Caco-2 (cell line): ENCODE data around the gene AQR. TPM values are rescaled to one million over a fixed set of nuclear protein-coding genes. Genes with fewer than 3 reads are reported as not detected.

Experiments used
- BruUV-seq: library from RNA; stranded (reverse); fragments of 400-500 nt; replicated peaks from 2 replicates; lab custom pipeline; 2021; lab: Mats Ljungman, UMichigan
- CTCF ChIA-PET: fragments of 300-600 bp; sonication (Branson Sonifier 250); formaldehyde crosslinking; loops from one replicate; lab custom pipeline; 2022; ENCODE audit warnings: antibody characterized with exemption; lab: Charles Lee
- POLR2A ChIA-PET: fragments of 300-600 bp; sonication (Branson Sonifier 250); formaldehyde crosslinking; loops from one replicate; lab custom pipeline; 2022; ENCODE audit warnings: antibody characterized with exemption; lab: Charles Lee
- DNase-seq, 2 experiments: peaks; one replicate each; pipeline versions ENCODE4 v3.0.0 to v3.0.0-alpha.2; 2020 to 2022
- H3K27me3 ChIP-seq: replicated peaks from 2 replicates; pipeline ENCODE4 v1.6.0; 2011; ENCODE audit warnings: low read length; ENCODE audit not compliant: control insufficient read depth, insufficient read depth
- H3K36me3 ChIP-seq: 2 replicates; pipeline ENCODE4 v1.5.1; 2011; ENCODE audit warnings: low read length; ENCODE audit not compliant: control insufficient read depth, insufficient read depth
- H3K4me1 ChIP-seq: fragments of 250-450 bp; sonication (Bioruptor Pico); 2 replicates; pipeline ENCODE4 v1.5.1; 2020; ENCODE audit warnings: mild to moderate bottlenecking
- H3K4me3 ChIP-seq: 2 replicates; pipeline ENCODE4 v1.5.1; 2011; ENCODE audit warnings: low read depth, mild to moderate bottlenecking, control low read depth, low read length
- H3K9me3 ChIP-seq: fragments of 250-450 bp; sonication (Bioruptor Pico); 2 replicates; pipeline ENCODE4 v1.5.1; 2020; ENCODE audit warnings: mild to moderate bottlenecking, moderate library complexity
- H3K27ac Mint-ChIP-seq: one replicate; pipeline ENCODE4 v1.8.0; 2022; ENCODE audit warnings: mixed read lengths; ENCODE audit not compliant: unreplicated experiment
- H3K27me3 Mint-ChIP-seq: one replicate; pipeline ENCODE4 v1.8.0; 2022; ENCODE audit warnings: mixed read lengths; ENCODE audit not compliant: insufficient read depth, unreplicated experiment
- H3K36me3 Mint-ChIP-seq: one replicate; pipeline ENCODE4 v1.8.0; 2022; ENCODE audit warnings: mild to moderate bottlenecking, mixed read lengths; ENCODE audit not compliant: insufficient read depth, unreplicated experiment
- H3K4me1 Mint-ChIP-seq: one replicate; pipeline ENCODE4 v1.8.0; 2022; ENCODE audit warnings: low read depth, mixed read lengths; ENCODE audit not compliant: unreplicated experiment
- H3K4me3 Mint-ChIP-seq: one replicate; pipeline ENCODE4 v1.8.0; 2022; ENCODE audit warnings: mild to moderate bottlenecking, moderate library complexity, mixed read lengths; ENCODE audit not compliant: unreplicated experiment
- H3K9me3 Mint-ChIP-seq: one replicate; pipeline ENCODE4 v1.8.0; 2022; ENCODE audit warnings: mixed read lengths; ENCODE audit not compliant: unreplicated experiment
- intact Hi-C: fragments of 100-400 bp; cut with micrococcal nuclease; formaldehyde crosslinking; loops from one replicate; pipeline ENCODE4 v1.10.0; 2022; ENCODE audit not compliant: unreplicated experiment
- total RNA-seq: library from RNA; stranded (reverse); gene quantifications from 2 replicates; pipeline ENCODE4 v1.2.3, GENCODE V29; 2022
- TF ChIP-seq, protein P1 (sequence below), 2 experiments: fragments of 200-600 bp in 1 of 2; IDR thresholded peaks; 1 replicate in 1 of 2; 2 replicates in 1 of 2; pipeline versions ENCODE4 v1.5.1 to v1.8.0; 2011 to 2022; ENCODE audit warnings: antibody characterized with exemption in 1 of 2, control low read depth in 1 of 2, inconsistent platforms in 1 of 2, low read depth in 1 of 2, low read length in 1 of 2, mild to moderate bottlenecking in 1 of 2, moderate library complexity in 1 of 2; ENCODE audit not compliant: insufficient read depth in 1 of 2, severe bottlenecking in 1 of 2, unreplicated experiment in 1 of 2

The AQR gene
- total RNA-seq, 1 experiment from 2014 or later, result 27.7 TPM

DNA sequence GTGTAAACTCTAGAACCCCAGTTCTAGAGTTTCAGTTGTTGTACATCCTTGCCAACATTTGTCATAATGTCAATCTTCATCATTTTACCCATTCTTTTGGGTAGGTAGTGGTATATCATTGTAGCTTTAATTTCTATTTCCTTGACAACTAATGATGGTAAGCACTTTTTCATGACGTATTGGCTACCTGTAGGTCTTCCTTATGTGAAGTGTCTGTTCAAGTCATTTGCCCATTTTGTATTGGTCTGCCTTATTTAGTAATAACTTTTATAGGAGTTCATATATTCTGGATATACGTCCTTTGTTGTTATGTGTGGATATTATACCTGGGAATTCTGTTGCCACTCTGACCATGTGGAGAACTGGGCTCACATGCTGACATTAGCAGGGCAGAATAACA, 100.4 kb downstream of the AQR start:
- ChIA-PET CTCF (no interaction called here), POLR2A (no interaction called here)
- no peaks in the 10 kb centered on the region; the same call in 1 of the 2 replicates for H3K36me3 ChIP-seq
- Mint-ChIP-seq H3K27ac (no peak overlapping the region), H3K9me3 (no peaks in the 10 kb centered on the region), H3K27me3 (no peaks in the 10 kb centered on the region), H3K36me3 (peaks cover 14% of the 10 kb centered on the region), H3K4me1 (no peaks in the 10 kb centered on the region), H3K4me3 (no peak overlapping the region)
- intact Hi-C loops, result no loop called here
- no peak for DNase-seq
- BruUV-seq, result no TSS peak
- no peaks in the 10 kb centered on the region for H3K9me3 ChIP-seq
- TF ChIP-seq, protein P1, sequence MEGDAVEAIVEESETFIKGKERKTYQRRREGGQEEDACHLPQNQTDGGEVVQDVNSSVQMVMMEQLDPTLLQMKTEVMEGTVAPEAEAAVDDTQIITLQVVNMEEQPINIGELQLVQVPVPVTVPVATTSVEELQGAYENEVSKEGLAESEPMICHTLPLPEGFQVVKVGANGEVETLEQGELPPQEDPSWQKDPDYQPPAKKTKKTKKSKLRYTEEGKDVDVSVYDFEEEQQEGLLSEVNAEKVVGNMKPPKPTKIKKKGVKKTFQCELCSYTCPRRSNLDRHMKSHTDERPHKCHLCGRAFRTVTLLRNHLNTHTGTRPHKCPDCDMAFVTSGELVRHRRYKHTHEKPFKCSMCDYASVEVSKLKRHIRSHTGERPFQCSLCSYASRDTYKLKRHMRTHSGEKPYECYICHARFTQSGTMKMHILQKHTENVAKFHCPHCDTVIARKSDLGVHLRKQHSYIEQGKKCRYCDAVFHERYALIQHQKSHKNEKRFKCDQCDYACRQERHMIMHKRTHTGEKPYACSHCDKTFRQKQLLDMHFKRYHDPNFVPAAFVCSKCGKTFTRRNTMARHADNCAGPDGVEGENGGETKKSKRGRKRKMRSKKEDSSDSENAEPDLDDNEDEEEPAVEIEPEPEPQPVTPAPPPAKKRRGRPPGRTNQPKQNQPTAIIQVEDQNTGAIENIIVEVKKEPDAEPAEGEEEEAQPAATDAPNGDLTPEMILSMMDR (IDR thresholded peaks at IDR 0.05; ENCODE audit: insufficient read depth in 1 of 2, low read depth in 1 of 2, low read length in 1 of 2, severe bottlenecking in 1 of 2, unreplicated experiment in 1 of 2), result no peak
- no peaks in the 10 kb centered on the region for H3K27me3 ChIP-seq
- H3K4me3 ChIP-seq, result no peak overlapping the region
- H3K4me1 ChIP-seq, result no peaks in the 10 kb centered on the region

DNA sequence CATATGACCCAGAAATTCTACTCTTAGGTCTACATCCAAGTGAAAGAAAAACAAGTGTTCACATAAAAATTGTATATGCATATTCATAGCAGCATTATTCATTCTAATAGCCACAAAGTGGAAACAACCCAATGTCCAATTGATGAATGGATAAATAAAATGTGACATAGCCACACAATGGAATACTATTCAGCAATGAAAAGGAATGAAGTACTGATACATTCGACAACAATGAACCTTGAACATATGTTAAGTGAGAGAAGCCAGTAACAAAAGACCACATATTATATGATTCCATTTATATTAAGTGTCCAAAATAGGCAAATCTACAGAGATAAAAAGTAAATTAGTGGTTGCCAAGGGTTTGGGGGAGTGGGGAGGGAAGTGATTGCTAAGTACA, 104.0 kb downstream of the AQR start:
- no peaks in the 10 kb centered on the region for H3K9me3 Mint-ChIP-seq
- no peak for DNase-seq
- CTCF ChIA-PET, result no interaction called here
- H3K4me1 ChIP-seq, result no peaks in the 10 kb centered on the region
- no peaks in the 10 kb centered on the region for H3K9me3 ChIP-seq
- H3K27me3 ChIP-seq, result no peaks in the 10 kb centered on the region
- TF ChIP-seq, protein P1 (IDR thresholded peaks at IDR 0.05; ENCODE audit: insufficient read depth in 1 of 2, low read depth in 1 of 2, low read length in 1 of 2, severe bottlenecking in 1 of 2, unreplicated experiment in 1 of 2), result no peak
- intact Hi-C loops, result no loop called here
- no peak overlapping the region for H3K4me3 Mint-ChIP-seq
- H3K4me1 Mint-ChIP-seq, result no peaks in the 10 kb centered on the region
- H3K36me3 ChIP-seq, result no peaks in the 10 kb centered on the region; the same call in 1 of the 2 replicates
- no peak overlapping the region for H3K4me3 ChIP-seq
- no peaks in the 10 kb centered on the region for H3K27me3 Mint-ChIP-seq
- H3K27ac Mint-ChIP-seq, result no peak overlapping the region
- H3K36me3 Mint-ChIP-seq, result peaks cover 9% of the 10 kb centered on the region
- no TSS peak for BruUV-seq
- POLR2A ChIA-PET, result no interaction called here

DNA sequence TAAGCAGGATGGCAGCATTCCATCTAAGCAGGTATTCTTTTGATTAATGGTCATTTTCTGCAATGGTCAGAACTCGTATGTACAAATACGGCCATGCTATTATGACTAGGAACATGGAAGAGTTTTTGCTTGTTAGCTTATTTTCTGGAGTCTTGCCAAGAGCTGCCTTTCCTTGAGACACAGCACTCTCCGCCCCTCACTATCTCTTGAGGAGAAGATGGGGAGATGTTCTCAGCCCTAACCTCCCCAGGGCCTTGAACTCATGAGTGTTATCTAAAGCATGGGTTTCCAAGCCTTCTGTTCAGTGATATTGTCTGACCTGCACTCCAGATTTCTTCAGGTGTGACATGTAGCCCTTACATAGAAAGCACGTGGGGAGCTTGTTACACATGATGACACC, 108.3 kb downstream of the AQR start:
- H3K4me3 ChIP-seq, result no peak overlapping the region
- H3K4me1 ChIP-seq, result no peaks in the 10 kb centered on the region
- Mint-ChIP-seq H3K27me3 (no peaks in the 10 kb centered on the region), H3K27ac (no peak overlapping the region), H3K36me3 (peaks cover 28% of the 10 kb centered on the region), H3K9me3 (no peaks in the 10 kb centered on the region), H3K4me1 (no peaks in the 10 kb centered on the region), H3K4me3 (no peak overlapping the region)
- TF ChIP-seq, protein P1 (IDR thresholded peaks at IDR 0.05; ENCODE audit: insufficient read depth in 1 of 2, low read depth in 1 of 2, low read length in 1 of 2, severe bottlenecking in 1 of 2, unreplicated experiment in 1 of 2), result no peak
- no peak for DNase-seq
- intact Hi-C loops, result no loop called here
- H3K36me3 ChIP-seq, result no peaks in the 10 kb centered on the region
- POLR2A ChIA-PET, result no interaction called here
- no peaks in the 10 kb centered on the region for H3K9me3 ChIP-seq
- H3K27me3 ChIP-seq, result no peaks in the 10 kb centered on the region
- CTCF ChIA-PET, result no interaction called here
- no TSS peak for BruUV-seq
